ENCODE data around the gene UACA. TPM values are rescaled to one million over a fixed set of nuclear protein-coding genes. Genes with fewer than 3 reads are reported as not detected.

The UACA gene
- total and polyA plus RNA-seq, 2 of the 8 experiments (the other 6 are each of a cell fraction or from before 2014, with no cell fraction given), result 28.6 to 38.9 TPM

DNA sequence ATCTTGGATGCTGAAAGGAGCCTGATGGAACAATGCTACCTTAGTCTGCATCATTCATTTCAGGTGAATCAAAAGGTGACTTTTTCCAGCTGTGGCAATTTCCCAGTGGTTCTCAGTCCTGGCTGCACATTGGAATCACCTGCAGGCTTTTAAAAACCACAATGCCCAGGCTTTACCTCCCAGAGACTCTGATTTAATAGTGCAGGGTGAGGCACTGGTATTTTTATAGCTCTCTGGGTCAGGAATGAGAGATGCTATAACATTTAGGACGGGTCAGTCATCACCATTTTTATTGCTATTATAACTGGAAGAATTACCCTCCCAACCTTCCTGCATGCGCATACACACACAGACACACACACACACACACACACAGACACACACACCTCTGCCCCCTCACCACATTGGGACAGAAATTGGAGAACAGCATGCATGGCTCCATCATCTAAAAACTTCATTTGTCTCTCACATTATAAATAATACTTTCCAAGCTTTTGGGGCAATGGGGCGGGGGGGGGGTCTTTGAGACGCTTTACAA is 49.5 kb upstream of the UACA start:
- Histone ChIP-seq H3K79me2 (ENCODE audit: control insufficient read depth in 1 of 2, insufficient read depth in 2 of 2, low read length in 2 of 2) (no peaks in the 10 kb centered on the region), H4K91ac (replicated peaks; ENCODE audit: insufficient read length, low read length) (no peak overlapping the region), H3K18ac (ENCODE audit: extremely low read depth, low read length) (no peak overlapping the region), H3K4me2 (ENCODE audit: insufficient read depth in 1 of 2, low read depth in 2 of 2, low read length in 2 of 2) (no peak overlapping the region), H3K36me3 (ENCODE audit: control insufficient read depth in 2 of 4, insufficient read depth in 4 of 4, low read length in 3 of 4) (no peaks in the 10 kb centered on the region), H3K9me3 (ENCODE audit: insufficient read depth in 2 of 2, low read depth in 1 of 2, low read length in 1 of 2) (no peaks in the 10 kb centered on the region), H3K4ac (replicated peaks; ENCODE audit: insufficient read length, low read depth, low read length) (no peak overlapping the region), H3K27ac (ENCODE audit: low read depth, low read length) (no peak overlapping the region), H2BK5ac (ENCODE audit: low read depth, low read length) (no peak overlapping the region), H3K4me1 (replicated peaks in 1 of 4; ENCODE audit: control insufficient read depth in 3 of 4, insufficient read depth in 4 of 4, low read length in 3 of 4) (no peaks in the 10 kb centered on the region), H3K23ac (ENCODE audit: insufficient read length) (no peak overlapping the region), H4K8ac (ENCODE audit: extremely low read depth, insufficient read depth, low read length) (no peak overlapping the region), H4K5ac (ENCODE audit: insufficient read length, low read depth, low read length) (no peak overlapping the region), H3K27me3 (replicated peaks in 1 of 4; ENCODE audit: control insufficient read depth in 3 of 4, extremely low read depth in 1 of 4, insufficient read depth in 3 of 4, low read length in 3 of 4) (no peaks in the 10 kb centered on the region), H3K56ac (replicated peaks; ENCODE audit: insufficient read length, low read depth, low read length) (no peak overlapping the region), H2BK20ac (ENCODE audit: low read length) (no peak overlapping the region), H3K23me2 (ENCODE audit: low read depth, low read length) (no peaks in the 10 kb centered on the region), H3K14ac (ENCODE audit: insufficient read length) (no peak overlapping the region), H2BK15ac (ENCODE audit: low read length) (no peak overlapping the region), H2BK120ac (replicated peaks; ENCODE audit: low read depth, low read length) (no peak overlapping the region), H2AK5ac (ENCODE audit: low read depth, low read length) (no peak overlapping the region), H2BK12ac (ENCODE audit: low read depth, low read length) (no peak overlapping the region), H2AFZ (ENCODE audit: low read length) (no peak overlapping the region), H3K4me3 (ENCODE audit: extremely low read depth in 1 of 4, insufficient read depth in 2 of 4, low read depth in 3 of 4, low read length in 4 of 4) (no peak overlapping the region), H3K9ac (replicated peaks in 1 of 4; ENCODE audit: extremely low read depth in 1 of 4, low read depth in 3 of 4, low read length in 3 of 4) (no peak overlapping the region), H3K79me1 (ENCODE audit: low read depth, low read length) (no peaks in the 10 kb centered on the region), H4K20me1 (replicated peaks in 1 of 2; ENCODE audit: control insufficient read depth in 1 of 2, insufficient read depth in 2 of 2, low read length in 2 of 2) (no peaks in the 10 kb centered on the region)
- ChIA-PET POLR2A (ENCODE audit: partially characterized antibody) (no interaction called here), CTCF (ENCODE audit: partially characterized antibody) (interaction anchor here (0.7 to 6.0 kb wide), 25 partner anchors 9 to 986 kb away, joined by 3 to 43 read pairs (median 7); partner anchors contain the start of gene LARP6)
- TF ChIP-seq CEBPB (IDR thresholded peaks at IDR 0.05; ENCODE audit: low read depth, low read length), result no peak
- no peak for TF ChIP-seq BRCA1 (IDR thresholded peaks at IDR 0.05; ENCODE audit: low read depth, low read length)
- WGBS, 2 experiments (ENCODE audit: extremely low coverage in 1 of 2, insufficient coverage in 1 of 2, insufficient read length in 1 of 2, insufficient replicate concordance in 2 of 2, low coverage in 1 of 2, low lambda C conversion rate in 2 of 2, missing lambda C conversion rate in 1 of 2), result 85% methylated on average over 4 of the region's 4 CpGs; no CpG with 5 or more reads in 1 of the 2 experiments
- FAIRE-seq (no peak), DNase-seq (ENCODE audit: low read depth in 1 of 2, low spot score in 2 of 2) (no peak)
